ENCODE measurements around the gene NT5DC4. TPM values are rescaled to one million over a fixed set of nuclear protein-coding genes. Genes with fewer than 3 reads are reported as not detected.

NT5DC4 gene
- total RNA-seq, 1 experiment from 2014 or later: not detected

DNA sequence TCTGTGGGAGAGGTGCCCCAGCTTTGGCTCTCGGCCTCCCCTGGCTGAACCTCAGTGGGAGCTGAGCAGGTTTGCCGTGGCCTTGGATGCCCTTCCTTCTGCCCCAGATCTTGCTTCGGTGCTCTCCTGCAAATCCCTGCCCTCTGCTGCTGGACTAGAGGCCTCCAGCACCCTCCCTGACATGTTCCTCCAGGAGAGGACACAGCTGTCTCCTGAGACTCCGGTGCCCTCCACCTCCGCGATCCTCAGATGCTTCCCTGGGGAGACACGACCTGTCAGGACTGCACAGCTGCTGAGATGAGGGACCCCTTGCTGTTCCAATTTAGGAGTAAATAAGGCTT lies 7.3 kb upstream of the NT5DC4 start:
- DNase-seq (ENCODE audit: low spot score): no peak
- ChIA-PET CTCF (no interaction called here), POLR2A (ENCODE audit: low non-redundant PET) (no interaction called here)
- H3K4me1 ChIP-seq (ENCODE audit: insufficient read depth, low read length, poor library complexity, severe bottlenecking): no peaks in the 10 kb centered on the region
- TF ChIP-seq, protein P1, sequence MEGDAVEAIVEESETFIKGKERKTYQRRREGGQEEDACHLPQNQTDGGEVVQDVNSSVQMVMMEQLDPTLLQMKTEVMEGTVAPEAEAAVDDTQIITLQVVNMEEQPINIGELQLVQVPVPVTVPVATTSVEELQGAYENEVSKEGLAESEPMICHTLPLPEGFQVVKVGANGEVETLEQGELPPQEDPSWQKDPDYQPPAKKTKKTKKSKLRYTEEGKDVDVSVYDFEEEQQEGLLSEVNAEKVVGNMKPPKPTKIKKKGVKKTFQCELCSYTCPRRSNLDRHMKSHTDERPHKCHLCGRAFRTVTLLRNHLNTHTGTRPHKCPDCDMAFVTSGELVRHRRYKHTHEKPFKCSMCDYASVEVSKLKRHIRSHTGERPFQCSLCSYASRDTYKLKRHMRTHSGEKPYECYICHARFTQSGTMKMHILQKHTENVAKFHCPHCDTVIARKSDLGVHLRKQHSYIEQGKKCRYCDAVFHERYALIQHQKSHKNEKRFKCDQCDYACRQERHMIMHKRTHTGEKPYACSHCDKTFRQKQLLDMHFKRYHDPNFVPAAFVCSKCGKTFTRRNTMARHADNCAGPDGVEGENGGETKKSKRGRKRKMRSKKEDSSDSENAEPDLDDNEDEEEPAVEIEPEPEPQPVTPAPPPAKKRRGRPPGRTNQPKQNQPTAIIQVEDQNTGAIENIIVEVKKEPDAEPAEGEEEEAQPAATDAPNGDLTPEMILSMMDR (conservative IDR thresholded peaks at IDR 0.05; ENCODE audit: low read depth, low read length): no peak
- no peak for TF ChIP-seq EZH2 (IDR thresholded peaks at IDR 0.05; ENCODE audit: borderline replicate concordance, low read depth, low read length, poor library complexity, severe bottlenecking)
- no peaks in the 10 kb centered on the region for H3K36me3 ChIP-seq (ENCODE audit: insufficient read depth, low read length, poor library complexity, severe bottlenecking)
- no peak overlapping the region for H3K4me3 ChIP-seq (ENCODE audit: low read depth, low read length, poor library complexity, severe bottlenecking)
- H3K9me3 ChIP-seq (ENCODE audit: low read depth, low read length, poor library complexity, severe bottlenecking): no peaks in the 10 kb centered on the region
- H3K27ac ChIP-seq (ENCODE audit: low read depth, low read length, poor library complexity, severe bottlenecking): no peak overlapping the region
- BruUV-seq (replicated peaks): no TSS peak
- H3K27me3 ChIP-seq (replicated peaks; ENCODE audit: insufficient read depth, low read depth, low read length, poor library complexity): no peaks in the 10 kb centered on the region
- intact Hi-C loops (cut with micrococcal nuclease; ENCODE audit: unreplicated experiment): no loop called here

DNA sequence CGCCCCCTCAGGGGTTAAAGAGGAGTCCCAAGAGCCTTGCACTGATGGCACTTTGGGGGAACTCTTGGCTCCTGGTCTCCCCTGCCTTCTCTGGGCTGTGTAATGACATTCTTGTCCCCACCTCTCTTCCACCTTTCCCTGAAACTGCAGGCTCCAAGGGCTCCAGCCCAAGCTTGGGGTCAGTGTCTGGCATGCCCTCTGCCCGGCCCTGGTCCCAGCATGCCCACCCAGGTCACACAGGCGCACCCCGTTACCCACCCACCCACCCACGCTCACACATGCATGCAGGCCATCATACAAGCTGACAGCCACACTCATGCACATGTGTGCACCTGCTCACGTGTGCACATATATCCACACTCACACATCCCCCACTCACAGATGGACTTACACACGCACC lies 6.9 kb upstream of the NT5DC4 start:
- Histone ChIP-seq H3K4me1 (ENCODE audit: insufficient read depth, low read length, poor library complexity, severe bottlenecking) (no peaks in the 10 kb centered on the region), H3K4me3 (ENCODE audit: low read depth, low read length, poor library complexity, severe bottlenecking) (no peak overlapping the region), H3K36me3 (ENCODE audit: insufficient read depth, low read length, poor library complexity, severe bottlenecking) (no peaks in the 10 kb centered on the region), H3K27me3 (replicated peaks; ENCODE audit: insufficient read depth, low read depth, low read length, poor library complexity) (no peaks in the 10 kb centered on the region), H3K27ac (ENCODE audit: low read depth, low read length, poor library complexity, severe bottlenecking) (no peak overlapping the region), H3K9me3 (ENCODE audit: low read depth, low read length, poor library complexity, severe bottlenecking) (no peaks in the 10 kb centered on the region)
- intact Hi-C loops (cut with micrococcal nuclease; ENCODE audit: unreplicated experiment): no loop called here
- no TSS peak for BruUV-seq (replicated peaks)
- TF ChIP-seq, protein P1 (conservative IDR thresholded peaks at IDR 0.05; ENCODE audit: low read depth, low read length): no peak
- ChIA-PET POLR2A (ENCODE audit: low non-redundant PET) (no interaction called here), CTCF (no interaction called here)
- DNase-seq (ENCODE audit: low spot score): no peak

DNA sequence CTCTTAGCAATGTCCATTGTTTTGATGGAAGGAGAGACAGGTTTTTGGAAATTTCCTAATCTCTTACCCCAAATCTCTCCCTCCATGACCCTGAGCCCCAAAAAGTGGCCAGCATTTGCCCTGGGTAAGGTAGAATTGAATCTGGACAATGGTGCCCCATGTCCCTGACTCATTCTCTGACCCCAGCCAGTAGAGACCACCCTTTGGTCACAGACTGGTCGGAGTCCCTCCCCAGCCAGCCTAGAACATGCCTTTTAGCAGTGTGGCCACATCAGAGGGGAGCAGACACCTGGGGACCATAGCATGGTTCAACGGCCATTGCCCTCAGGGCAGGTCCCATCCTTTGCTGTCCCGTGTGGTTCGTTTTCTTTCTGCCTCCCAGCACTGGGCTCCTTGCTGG lies 6.5 kb upstream of the NT5DC4 start:
- DNase-seq (ENCODE audit: low spot score): no peak
- H3K4me1 ChIP-seq (ENCODE audit: insufficient read depth, low read length, poor library complexity, severe bottlenecking): no peaks in the 10 kb centered on the region
- intact Hi-C loops (cut with micrococcal nuclease; ENCODE audit: unreplicated experiment): no loop called here
- H3K4me3 ChIP-seq (ENCODE audit: low read depth, low read length, poor library complexity, severe bottlenecking): no peak overlapping the region
- POLR2A ChIA-PET (ENCODE audit: low non-redundant PET): no interaction called here
- no peaks in the 10 kb centered on the region for H3K27me3 ChIP-seq (replicated peaks; ENCODE audit: insufficient read depth, low read depth, low read length, poor library complexity)
- BruUV-seq (replicated peaks): no TSS peak
- no peaks in the 10 kb centered on the region for H3K36me3 ChIP-seq (ENCODE audit: insufficient read depth, low read length, poor library complexity, severe bottlenecking)
- no peaks in the 10 kb centered on the region for H3K9me3 ChIP-seq (ENCODE audit: low read depth, low read length, poor library complexity, severe bottlenecking)
- CTCF ChIA-PET: no interaction called here
- no peak for TF ChIP-seq EZH2 (IDR thresholded peaks at IDR 0.05; ENCODE audit: borderline replicate concordance, low read depth, low read length, poor library complexity, severe bottlenecking)
- TF ChIP-seq, protein P1 (conservative IDR thresholded peaks at IDR 0.05; ENCODE audit: low read depth, low read length): no peak
- no peak overlapping the region for H3K27ac ChIP-seq (ENCODE audit: low read depth, low read length, poor library complexity, severe bottlenecking)
